HCT116 (cell line): ENCODE results near the gene RHOBTB1. TPM values are rescaled to one million over a fixed set of nuclear protein-coding genes. Genes with fewer than 3 reads are reported as not detected.

Experiments
- ATAC-seq: fragments of 200-7000 bp; cut with Tn5 transposase; 2 replicates; pipeline ENCODE4 v1.9.1; 2020; ENCODE audit warnings: mild to moderate bottlenecking, moderate library complexity
- BruUV-seq: library from RNA; stranded (reverse); fragments of 400-500 nt; replicated peaks from 2 replicates; lab custom pipeline; 2021; lab: Mats Ljungman, UMichigan
- CTCF ChIA-PET: fragments of 300-600 bp; sonication (Branson Sonifier 250); formaldehyde crosslinking; loops from one replicate; lab custom pipeline; 2021; ENCODE audit warnings: antibody characterized with exemption; lab: Charles Lee
- POLR2A ChIA-PET: fragments of 300-600, 350-600 bp; sonication (Branson Sonifier 250); formaldehyde crosslinking; loops from one replicate; lab custom pipeline; 2021; ENCODE audit warnings: antibody characterized with exemption; lab: Charles Lee
- RAD21 ChIA-PET, 2 experiments: fragments of 300-600 bp; sonication (Branson Sonifier 250); formaldehyde crosslinking; loops; one replicate each; lab custom pipeline; 2023; ENCODE audit warnings: low total read pairs in 2 of 2; ENCODE audit not compliant: uncharacterized antibody in 2 of 2, unreplicated experiment in 2 of 2, low non-redundant PET in 1 of 2; lab: Charles Lee
- DNase-seq: peaks from one replicate; pipeline ENCODE4 v3.0.0-alpha.2; 2010; ENCODE audit warnings: low read depth, low spot score
- H2AFZ ChIP-seq: fragments of 200-600 bp; shearing (Covaris generic), sonication (generic); 2 replicates; pipeline ENCODE4 v1.6.1; 2017; ENCODE audit warnings: low read depth, mixed run types, mixed read lengths, antibody characterized with exemption, low read length; ENCODE audit not compliant: poor library complexity, severe bottlenecking
- H3K27ac ChIP-seq: 2 replicates; pipeline ENCODE4 v1.5.1; 2012; ENCODE audit warnings: low read depth, low read length
- H3K27me3 ChIP-seq: fragments of 200-600 bp; sonication (generic); 2 replicates; pipeline ENCODE4 v1.6.1; 2016; ENCODE audit warnings: mixed run types, low read length, mixed read lengths; ENCODE audit not compliant: insufficient read depth
- H3K36me3 ChIP-seq, 2 experiments: fragments of 200-500 bp in 1 of 2; fragments of 200-600 bp in 1 of 2; sonication (Bioruptor generic) in 1 of 2; sonication (generic) in 1 of 2; 2 replicates each; pipeline versions ENCODE4 v1.5.1 to v1.6.1; 2014 to 2016; ENCODE audit warnings: low read length in 2 of 2, inconsistent platforms in 1 of 2, mixed read lengths in 1 of 2, mixed run types in 1 of 2; ENCODE audit not compliant: insufficient read depth in 2 of 2, control insufficient read depth in 1 of 2
- H3K4me1 ChIP-seq, 2 experiments: fragments of 200-600 bp in 1 of 2; sonication (generic) in 1 of 2; 2 replicates each; pipeline versions ENCODE4 v1.5.1 to v1.6.1; 2012 to 2017; ENCODE audit warnings: low read length in 2 of 2, inconsistent platforms in 1 of 2, mild to moderate bottlenecking in 1 of 2, mixed read lengths in 1 of 2, mixed run types in 1 of 2, moderate library complexity in 1 of 2; ENCODE audit not compliant: insufficient read depth in 2 of 2, control insufficient read depth in 1 of 2
- H3K4me2 ChIP-seq: fragments of 200-600 bp; sonication (generic); 2 replicates; pipeline ENCODE4 v1.6.1; 2017; ENCODE audit warnings: mixed run types, low read length, mixed read lengths
- H3K4me3 ChIP-seq, 2 experiments: fragments of 200-600 bp in 1 of 2; sonication (generic) in 1 of 2; replicated peaks in 1 of 2; 2 replicates each; pipeline ENCODE4 v1.5.1; 2011 to 2016; ENCODE audit warnings: low read length in 2 of 2, control low read depth in 1 of 2, low read depth in 1 of 2, mild to moderate bottlenecking in 1 of 2, mixed read lengths in 1 of 2, mixed run types in 1 of 2
- H3K79me2 ChIP-seq: fragments of 200-600 bp; sonication (generic); 2 replicates; pipeline ENCODE4 v1.6.1; 2017; ENCODE audit warnings: mild to moderate bottlenecking, mixed run types, low read length, moderate library complexity, mixed read lengths; ENCODE audit not compliant: insufficient read depth
- H3K9ac ChIP-seq: fragments of 200-600 bp; sonication (generic); 2 replicates; pipeline ENCODE4 v1.6.1; 2016; ENCODE audit warnings: low read length, mixed read lengths
- H3K9me2 ChIP-seq: fragments of 200-600 bp; sonication (generic), shearing (Covaris generic); 2 replicates; pipeline ENCODE4 v1.6.1; 2017; ENCODE audit warnings: mixed run types, mild to moderate bottlenecking, moderate library complexity; ENCODE audit not compliant: insufficient read depth
- H3K9me3 ChIP-seq, 2 experiments: fragments of 200-500 bp in 1 of 2; fragments of 200-600 bp in 1 of 2; sonication (Bioruptor generic) in 1 of 2; sonication (generic) in 1 of 2; 2 replicates each; pipeline ENCODE4 v1.6.1; 2014 to 2017; ENCODE audit warnings: low read length in 2 of 2, mixed read lengths in 2 of 2, inconsistent platforms in 1 of 2, low read depth in 1 of 2, mild to moderate bottlenecking in 1 of 2, mixed run types in 1 of 2, moderate library complexity in 1 of 2; ENCODE audit not compliant: control insufficient read depth in 1 of 2, insufficient read depth in 1 of 2
- H4K20me1 ChIP-seq: fragments of 200-600 bp; sonication (generic), shearing (Covaris generic); 2 replicates; pipeline ENCODE4 v1.6.1; 2017; ENCODE audit warnings: mixed run types, mild to moderate bottlenecking, moderate library complexity; ENCODE audit not compliant: insufficient read depth
- EGR1 ChIP-seq: IDR thresholded peaks from 2 replicates; pipeline ENCODE4 v1.6.1; 2012; ENCODE audit warnings: low read depth
- EZH2 ChIP-seq: fragments of 200-600 bp; sonication (generic); IDR thresholded peaks from 2 replicates; pipeline ENCODE4 v1.6.1; 2017; ENCODE audit warnings: antibody characterized with exemption, mixed run types
- EZH2phosphoT487 ChIP-seq: fragments of 200-600 bp; IDR thresholded peaks from 2 replicates; pipeline ENCODE4 v1.6.1; 2018; ENCODE audit warnings: antibody characterized with exemption, borderline replicate concordance
- POLR2A ChIP-seq: IDR thresholded peaks from 2 replicates; pipeline ENCODE4 v1.7.0; 2011; ENCODE audit warnings: borderline replicate concordance; ENCODE audit not compliant: insufficient read depth, insufficient read length; ENCODE audit errors: extremely low read depth
- SIN3A ChIP-seq: IDR thresholded peaks from 2 replicates; pipeline ENCODE4 v1.6.1; 2012; ENCODE audit warnings: low read depth
- SP1 ChIP-seq: IDR thresholded peaks from 2 replicates; pipeline ENCODE4 v1.6.1; 2012; ENCODE audit warnings: low read depth
- YY1 ChIP-seq: IDR thresholded peaks from 2 replicates; pipeline ENCODE4 v1.6.1; 2011; ENCODE audit warnings: low read length, low read depth, moderate library complexity, mild to moderate bottlenecking; ENCODE audit not compliant: insufficient replicate concordance; ENCODE audit errors: extremely low read depth
- ZFX ChIP-seq: fragments of 450-650 bp; IDR thresholded peaks from 2 replicates; pipeline ENCODE4 v1.6.1; 2017
- ZNF274 ChIP-seq: fragments of 200-500 bp; sonication (Bioruptor generic); IDR thresholded peaks from 2 replicates; pipeline ENCODE4 v1.6.1; 2014; ENCODE audit warnings: mild to moderate bottlenecking, low read depth, low read length, inconsistent platforms
- intact Hi-C: fragments of 100-400 bp; cut with micrococcal nuclease; formaldehyde crosslinking; loops from 2 replicates; pipeline ENCODE4 v1.10.0; 2022
- total RNA-seq: library from RNA; stranded (reverse); gene quantifications from one replicate; pipeline ENCODE4 v1.2.1, GENCODE V29; 2021; ENCODE audit not compliant: unreplicated experiment
- TF ChIP-seq, protein P1 (sequence below): IDR thresholded peaks from 2 replicates; pipeline ENCODE4 v1.6.1; 2012
- TF ChIP-seq, protein P2 (sequence below): IDR thresholded peaks from 2 replicates; pipeline ENCODE4 v1.6.1; 2011; ENCODE audit warnings: mild to moderate bottlenecking, low read length, moderate library complexity; ENCODE audit not compliant: insufficient replicate concordance; ENCODE audit errors: extremely low read depth
- TF ChIP-seq, protein P3 (sequence below): IDR thresholded peaks from 2 replicates; pipeline ENCODE4 v1.6.1; 2012
- TF ChIP-seq, protein P4 (sequence below), 3 experiments: fragments of 200-600 bp in 1 of 3; sonication (generic) in 1 of 3; IDR thresholded peaks in 2 of 3; conservative IDR thresholded peaks in 1 of 3; 2 replicates each; pipeline ENCODE4 v1.5.1; 2012 to 2017; ENCODE audit warnings: low read depth in 2 of 3, low read length in 2 of 3, antibody characterized with exemption in 1 of 3, borderline replicate concordance in 1 of 3, control low read depth in 1 of 3, mild to moderate bottlenecking in 1 of 3, mixed read lengths in 1 of 3, mixed run types in 1 of 3, moderate library complexity in 1 of 3; ENCODE audit not compliant: insufficient read depth in 1 of 3
- TF ChIP-seq, protein P5 (sequence below): IDR thresholded peaks from 2 replicates; pipeline ENCODE4 v1.6.1; 2012; ENCODE audit warnings: low read depth

The RHOBTB1 gene
- total RNA-seq, 1 experiment from 2014 or later, result 1.6 TPM

DNA sequence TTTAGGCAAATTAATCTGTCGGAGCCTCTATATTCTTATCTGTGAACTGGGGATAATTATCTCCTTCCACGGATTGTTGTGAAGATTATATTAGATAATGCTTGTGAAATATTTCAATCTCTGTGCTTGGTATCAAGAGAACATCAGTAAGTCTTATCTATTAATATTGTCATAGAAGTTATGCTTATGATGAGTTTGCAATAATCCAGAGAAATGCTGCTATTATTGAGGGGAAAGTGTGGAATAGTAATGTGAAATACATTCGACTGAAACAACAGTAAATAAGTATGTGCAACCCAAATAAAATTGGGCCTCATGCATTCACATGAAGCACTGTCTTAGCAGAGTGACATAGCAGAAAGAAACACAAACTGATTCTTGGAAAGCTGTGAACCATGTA, 13.7 kb downstream of the RHOBTB1 start:
- Histone ChIP-seq H3K9me2 (no peaks in the 10 kb centered on the region), H2AFZ (no peak overlapping the region), H3K4me3 (no peak overlapping the region), H4K20me1 (no peaks in the 10 kb centered on the region), H3K4me2 (no peak overlapping the region), H3K9me3 (no peaks in the 10 kb centered on the region), H3K79me2 (no peaks in the 10 kb centered on the region), H3K27me3 (no peaks in the 10 kb centered on the region), H3K36me3 (no peaks in the 10 kb centered on the region), H3K27ac (no peak overlapping the region), H3K4me1 (no peaks in the 10 kb centered on the region), H3K9ac (no peak overlapping the region)
- ChIA-PET RAD21 (no interaction called here), CTCF (no interaction called here), POLR2A (no interaction called here)
- DNase-seq (no peak), ATAC-seq (no peak)
- TF ChIP-seq, protein P1, sequence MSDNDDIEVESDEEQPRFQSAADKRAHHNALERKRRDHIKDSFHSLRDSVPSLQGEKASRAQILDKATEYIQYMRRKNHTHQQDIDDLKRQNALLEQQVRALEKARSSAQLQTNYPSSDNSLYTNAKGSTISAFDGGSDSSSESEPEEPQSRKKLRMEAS, result no peak
- TF ChIP-seq, protein P2, sequence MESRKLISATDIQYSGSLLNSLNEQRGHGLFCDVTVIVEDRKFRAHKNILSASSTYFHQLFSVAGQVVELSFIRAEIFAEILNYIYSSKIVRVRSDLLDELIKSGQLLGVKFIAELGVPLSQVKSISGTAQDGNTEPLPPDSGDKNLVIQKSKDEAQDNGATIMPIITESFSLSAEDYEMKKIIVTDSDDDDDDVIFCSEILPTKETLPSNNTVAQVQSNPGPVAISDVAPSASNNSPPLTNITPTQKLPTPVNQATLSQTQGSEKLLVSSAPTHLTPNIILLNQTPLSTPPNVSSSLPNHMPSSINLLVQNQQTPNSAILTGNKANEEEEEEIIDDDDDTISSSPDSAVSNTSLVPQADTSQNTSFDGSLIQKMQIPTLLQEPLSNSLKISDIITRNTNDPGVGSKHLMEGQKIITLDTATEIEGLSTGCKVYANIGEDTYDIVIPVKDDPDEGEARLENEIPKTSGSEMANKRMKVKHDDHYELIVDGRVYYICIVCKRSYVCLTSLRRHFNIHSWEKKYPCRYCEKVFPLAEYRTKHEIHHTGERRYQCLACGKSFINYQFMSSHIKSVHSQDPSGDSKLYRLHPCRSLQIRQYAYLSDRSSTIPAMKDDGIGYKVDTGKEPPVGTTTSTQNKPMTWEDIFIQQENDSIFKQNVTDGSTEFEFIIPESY, result no peak
- TF ChIP-seq SP1 (no peak), ZNF274 (no peak), YY1 (no peak), EZH2 (no peak), EGR1 (no peak), POLR2A (no peak), EZH2phosphoT487 (no peak), ZFX (no peak), SIN3A (no peak)
- TF ChIP-seq, protein P3, sequence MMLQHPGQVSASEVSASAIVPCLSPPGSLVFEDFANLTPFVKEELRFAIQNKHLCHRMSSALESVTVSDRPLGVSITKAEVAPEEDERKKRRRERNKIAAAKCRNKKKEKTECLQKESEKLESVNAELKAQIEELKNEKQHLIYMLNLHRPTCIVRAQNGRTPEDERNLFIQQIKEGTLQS, result no peak
- TF ChIP-seq, protein P4, sequence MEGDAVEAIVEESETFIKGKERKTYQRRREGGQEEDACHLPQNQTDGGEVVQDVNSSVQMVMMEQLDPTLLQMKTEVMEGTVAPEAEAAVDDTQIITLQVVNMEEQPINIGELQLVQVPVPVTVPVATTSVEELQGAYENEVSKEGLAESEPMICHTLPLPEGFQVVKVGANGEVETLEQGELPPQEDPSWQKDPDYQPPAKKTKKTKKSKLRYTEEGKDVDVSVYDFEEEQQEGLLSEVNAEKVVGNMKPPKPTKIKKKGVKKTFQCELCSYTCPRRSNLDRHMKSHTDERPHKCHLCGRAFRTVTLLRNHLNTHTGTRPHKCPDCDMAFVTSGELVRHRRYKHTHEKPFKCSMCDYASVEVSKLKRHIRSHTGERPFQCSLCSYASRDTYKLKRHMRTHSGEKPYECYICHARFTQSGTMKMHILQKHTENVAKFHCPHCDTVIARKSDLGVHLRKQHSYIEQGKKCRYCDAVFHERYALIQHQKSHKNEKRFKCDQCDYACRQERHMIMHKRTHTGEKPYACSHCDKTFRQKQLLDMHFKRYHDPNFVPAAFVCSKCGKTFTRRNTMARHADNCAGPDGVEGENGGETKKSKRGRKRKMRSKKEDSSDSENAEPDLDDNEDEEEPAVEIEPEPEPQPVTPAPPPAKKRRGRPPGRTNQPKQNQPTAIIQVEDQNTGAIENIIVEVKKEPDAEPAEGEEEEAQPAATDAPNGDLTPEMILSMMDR (IDR thresholded peaks at IDR 0.05 in 2 of 3, conservative IDR thresholded peaks at IDR 0.05 in 1 of 3; ENCODE audit: borderline replicate concordance in 1 of 3, insufficient read depth in 1 of 3, low read depth in 2 of 3, low read length in 2 of 3), result no peak
- TF ChIP-seq, protein P5, sequence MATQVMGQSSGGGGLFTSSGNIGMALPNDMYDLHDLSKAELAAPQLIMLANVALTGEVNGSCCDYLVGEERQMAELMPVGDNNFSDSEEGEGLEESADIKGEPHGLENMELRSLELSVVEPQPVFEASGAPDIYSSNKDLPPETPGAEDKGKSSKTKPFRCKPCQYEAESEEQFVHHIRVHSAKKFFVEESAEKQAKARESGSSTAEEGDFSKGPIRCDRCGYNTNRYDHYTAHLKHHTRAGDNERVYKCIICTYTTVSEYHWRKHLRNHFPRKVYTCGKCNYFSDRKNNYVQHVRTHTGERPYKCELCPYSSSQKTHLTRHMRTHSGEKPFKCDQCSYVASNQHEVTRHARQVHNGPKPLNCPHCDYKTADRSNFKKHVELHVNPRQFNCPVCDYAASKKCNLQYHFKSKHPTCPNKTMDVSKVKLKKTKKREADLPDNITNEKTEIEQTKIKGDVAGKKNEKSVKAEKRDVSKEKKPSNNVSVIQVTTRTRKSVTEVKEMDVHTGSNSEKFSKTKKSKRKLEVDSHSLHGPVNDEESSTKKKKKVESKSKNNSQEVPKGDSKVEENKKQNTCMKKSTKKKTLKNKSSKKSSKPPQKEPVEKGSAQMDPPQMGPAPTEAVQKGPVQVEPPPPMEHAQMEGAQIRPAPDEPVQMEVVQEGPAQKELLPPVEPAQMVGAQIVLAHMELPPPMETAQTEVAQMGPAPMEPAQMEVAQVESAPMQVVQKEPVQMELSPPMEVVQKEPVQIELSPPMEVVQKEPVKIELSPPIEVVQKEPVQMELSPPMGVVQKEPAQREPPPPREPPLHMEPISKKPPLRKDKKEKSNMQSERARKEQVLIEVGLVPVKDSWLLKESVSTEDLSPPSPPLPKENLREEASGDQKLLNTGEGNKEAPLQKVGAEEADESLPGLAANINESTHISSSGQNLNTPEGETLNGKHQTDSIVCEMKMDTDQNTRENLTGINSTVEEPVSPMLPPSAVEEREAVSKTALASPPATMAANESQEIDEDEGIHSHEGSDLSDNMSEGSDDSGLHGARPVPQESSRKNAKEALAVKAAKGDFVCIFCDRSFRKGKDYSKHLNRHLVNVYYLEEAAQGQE, result no peak
- BruUV-seq, result no TSS peak
- intact Hi-C loops, result no loop called here
